ENCODE data around the gene IP6K3. TPM values are rescaled to one million over a fixed set of nuclear protein-coding genes. Genes with fewer than 3 reads are reported as not detected.

IP6K3 gene
- total and polyA plus RNA-seq, 2 experiments from 2014 or later: 0.14 to 0.16 TPM

GRCh38 chr6:33675968-33676367 is 70.7 kb downstream of the IP6K3 start:
- H3K4me1 Mint-ChIP-seq: peaks cover 4% of the 10 kb centered on the region; the same call in 2 of the 3 replicates
- Histone ChIP-seq H3K79me2 (replicated peaks; ENCODE audit: insufficient read depth) (no peaks in the 10 kb centered on the region), H3K4me1 (ENCODE audit: insufficient read depth) (no peaks in the 10 kb centered on the region), H2AFZ (no peak overlapping the region), H3F3A (replicated peaks; ENCODE audit: low read depth) (no peaks in the 10 kb centered on the region), H3K27me3 (ENCODE audit: insufficient read depth) (no peaks in the 10 kb centered on the region), H3K36me3 (ENCODE audit: insufficient read depth) (no peaks in the 10 kb centered on the region), H3K4me2 (no peak overlapping the region), H3K27ac (ENCODE audit: low read depth) (no peak overlapping the region), H3K4me3 (no peak overlapping the region), H3K9me2 (ENCODE audit: insufficient read depth) (no peaks in the 10 kb centered on the region), H4K20me1 (replicated peaks; ENCODE audit: insufficient read depth) (no peaks in the 10 kb centered on the region; the same call in 1 of the 2 replicates)
- peaks cover 8% of the 10 kb centered on the region for H3K27me3 Mint-ChIP-seq (ENCODE audit: insufficient read depth, low read depth, poor library complexity)
- DNase-seq (ENCODE audit: low spot score): no peak
- H3K27ac Mint-ChIP-seq: no peak overlapping the region
- peaks cover 27% of the 10 kb centered on the region for H3K36me3 Mint-ChIP-seq (ENCODE audit: low read depth)
- H3K9me3 Mint-ChIP-seq: no peaks in the 10 kb centered on the region
- H3K4me3 Mint-ChIP-seq: no peak overlapping the region
- TF ChIP-seq EZH2 (IDR thresholded peaks at IDR 0.05; ENCODE audit: low read depth, unreplicated experiment): no peak
- TF ChIP-seq STAT1 (IDR thresholded peaks at IDR 0.05; ENCODE audit: unreplicated experiment): no peak
- no peak for TF ChIP-seq POLR2AphosphoS5 (IDR thresholded peaks at IDR 0.05; ENCODE audit: low read depth)
- no peak for TF ChIP-seq REST (IDR thresholded peaks at IDR 0.05; ENCODE audit: unreplicated experiment)
- no peak for TF ChIP-seq JUNB (IDR thresholded peaks at IDR 0.05; ENCODE audit: unreplicated experiment)
- no peak for TF ChIP-seq EZH2phosphoT487 (IDR thresholded peaks at IDR 0.05; ENCODE audit: unreplicated experiment)
- TF ChIP-seq ZNF462 (CRISPR knock-in tag; IDR thresholded peaks at IDR 0.05): no peak
- TF ChIP-seq CTCF (conservative IDR thresholded peaks at IDR 0.05; ENCODE audit: low read depth in 2 of 2): no peak
- TF ChIP-seq ETS1 (IDR thresholded peaks at IDR 0.05): no peak
- ATAC-seq: no peak

Data from GM23338 (cell line).